HL-60 (cell line): ENCODE results near the gene ADGRL2.

Experiments
- DNase-seq, 2 experiments: peaks; one replicate each; pipeline ENCODE4 v3.0.0-alpha.2; 2010 to 2020; ENCODE audit warnings: low read depth in 1 of 2, low spot score in 1 of 2
- H3K27ac ChIP-seq: fragments of 250-450 bp; sonication (Bioruptor Pico); replicated peaks from 2 replicates; pipeline ENCODE4 v1.5.1; 2020; ENCODE audit warnings: mild to moderate bottlenecking, moderate library complexity
- H3K27me3 ChIP-seq: fragments of 250-450 bp; sonication (Bioruptor Pico); 2 replicates; pipeline ENCODE4 v1.5.1; 2021; ENCODE audit warnings: mild to moderate bottlenecking, moderate library complexity; ENCODE audit not compliant: insufficient read depth, poor library complexity, severe bottlenecking
- H3K4me3 ChIP-seq: replicated peaks from 2 replicates; pipeline ENCODE4 v1.5.1; 2011; ENCODE audit warnings: mild to moderate bottlenecking, control low read depth, low read length; ENCODE audit not compliant: insufficient read depth
- GABPA ChIP-seq: IDR thresholded peaks from 2 replicates; pipeline ENCODE4 v1.6.1; 2012; ENCODE audit warnings: low read depth
- POLR2AphosphoS5 ChIP-seq: IDR thresholded peaks from 2 replicates; pipeline ENCODE4 v1.6.1; 2012; ENCODE audit warnings: low read depth
- SPI1 ChIP-seq: IDR thresholded peaks from 2 replicates; pipeline ENCODE4 v1.6.1; 2012; ENCODE audit warnings: low read depth, mild to moderate bottlenecking, borderline replicate concordance
- TF ChIP-seq, protein P1 (sequence below): IDR thresholded peaks from 2 replicates; pipeline ENCODE4 v1.6.1; 2012; ENCODE audit warnings: low read depth; ENCODE audit not compliant: insufficient replicate concordance
- TF ChIP-seq, protein P2 (sequence below): IDR thresholded peaks from one replicate; pipeline ENCODE4 v1.5.1; 2011; ENCODE audit warnings: low read length, control low read depth, inconsistent platforms; ENCODE audit not compliant: insufficient read depth

Gene ADGRL2

GRCh38 chr1:81920245-81920740, 119.6 kb downstream of the ADGRL2 start:
- TF ChIP-seq, protein P1, sequence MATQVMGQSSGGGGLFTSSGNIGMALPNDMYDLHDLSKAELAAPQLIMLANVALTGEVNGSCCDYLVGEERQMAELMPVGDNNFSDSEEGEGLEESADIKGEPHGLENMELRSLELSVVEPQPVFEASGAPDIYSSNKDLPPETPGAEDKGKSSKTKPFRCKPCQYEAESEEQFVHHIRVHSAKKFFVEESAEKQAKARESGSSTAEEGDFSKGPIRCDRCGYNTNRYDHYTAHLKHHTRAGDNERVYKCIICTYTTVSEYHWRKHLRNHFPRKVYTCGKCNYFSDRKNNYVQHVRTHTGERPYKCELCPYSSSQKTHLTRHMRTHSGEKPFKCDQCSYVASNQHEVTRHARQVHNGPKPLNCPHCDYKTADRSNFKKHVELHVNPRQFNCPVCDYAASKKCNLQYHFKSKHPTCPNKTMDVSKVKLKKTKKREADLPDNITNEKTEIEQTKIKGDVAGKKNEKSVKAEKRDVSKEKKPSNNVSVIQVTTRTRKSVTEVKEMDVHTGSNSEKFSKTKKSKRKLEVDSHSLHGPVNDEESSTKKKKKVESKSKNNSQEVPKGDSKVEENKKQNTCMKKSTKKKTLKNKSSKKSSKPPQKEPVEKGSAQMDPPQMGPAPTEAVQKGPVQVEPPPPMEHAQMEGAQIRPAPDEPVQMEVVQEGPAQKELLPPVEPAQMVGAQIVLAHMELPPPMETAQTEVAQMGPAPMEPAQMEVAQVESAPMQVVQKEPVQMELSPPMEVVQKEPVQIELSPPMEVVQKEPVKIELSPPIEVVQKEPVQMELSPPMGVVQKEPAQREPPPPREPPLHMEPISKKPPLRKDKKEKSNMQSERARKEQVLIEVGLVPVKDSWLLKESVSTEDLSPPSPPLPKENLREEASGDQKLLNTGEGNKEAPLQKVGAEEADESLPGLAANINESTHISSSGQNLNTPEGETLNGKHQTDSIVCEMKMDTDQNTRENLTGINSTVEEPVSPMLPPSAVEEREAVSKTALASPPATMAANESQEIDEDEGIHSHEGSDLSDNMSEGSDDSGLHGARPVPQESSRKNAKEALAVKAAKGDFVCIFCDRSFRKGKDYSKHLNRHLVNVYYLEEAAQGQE = no peak
- TF ChIP-seq, protein P2, sequence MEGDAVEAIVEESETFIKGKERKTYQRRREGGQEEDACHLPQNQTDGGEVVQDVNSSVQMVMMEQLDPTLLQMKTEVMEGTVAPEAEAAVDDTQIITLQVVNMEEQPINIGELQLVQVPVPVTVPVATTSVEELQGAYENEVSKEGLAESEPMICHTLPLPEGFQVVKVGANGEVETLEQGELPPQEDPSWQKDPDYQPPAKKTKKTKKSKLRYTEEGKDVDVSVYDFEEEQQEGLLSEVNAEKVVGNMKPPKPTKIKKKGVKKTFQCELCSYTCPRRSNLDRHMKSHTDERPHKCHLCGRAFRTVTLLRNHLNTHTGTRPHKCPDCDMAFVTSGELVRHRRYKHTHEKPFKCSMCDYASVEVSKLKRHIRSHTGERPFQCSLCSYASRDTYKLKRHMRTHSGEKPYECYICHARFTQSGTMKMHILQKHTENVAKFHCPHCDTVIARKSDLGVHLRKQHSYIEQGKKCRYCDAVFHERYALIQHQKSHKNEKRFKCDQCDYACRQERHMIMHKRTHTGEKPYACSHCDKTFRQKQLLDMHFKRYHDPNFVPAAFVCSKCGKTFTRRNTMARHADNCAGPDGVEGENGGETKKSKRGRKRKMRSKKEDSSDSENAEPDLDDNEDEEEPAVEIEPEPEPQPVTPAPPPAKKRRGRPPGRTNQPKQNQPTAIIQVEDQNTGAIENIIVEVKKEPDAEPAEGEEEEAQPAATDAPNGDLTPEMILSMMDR = no peak
- TF ChIP-seq SPI1 = no peak
- no peak for TF ChIP-seq GABPA
- no peak for TF ChIP-seq POLR2AphosphoS5
- DNase-seq = no peak
- no peak overlapping the region for H3K4me3 ChIP-seq
- H3K27me3 ChIP-seq = no peaks in the 10 kb centered on the region
- no peak overlapping the region for H3K27ac ChIP-seq

DNA sequence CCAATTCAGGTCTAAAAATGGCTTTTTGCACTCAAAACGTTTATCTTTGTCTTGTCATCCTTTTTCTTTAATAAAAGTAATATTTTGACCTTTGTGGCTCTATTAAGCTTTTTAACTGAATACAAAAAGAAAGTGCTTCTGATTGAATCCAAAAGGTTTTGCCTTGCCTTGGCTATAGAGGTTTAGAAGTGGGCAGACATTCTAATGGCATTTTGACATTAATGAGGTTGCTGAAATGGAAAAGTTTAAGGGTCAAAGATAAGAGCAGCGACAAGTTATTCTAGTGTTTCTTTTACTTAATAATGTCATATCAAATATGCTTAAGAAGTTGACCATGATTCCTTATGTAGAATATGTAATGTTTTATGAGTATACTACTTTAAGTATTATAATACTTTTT, 120.2 kb downstream of the ADGRL2 start:
- no peak overlapping the region for H3K4me3 ChIP-seq
- TF ChIP-seq SPI1 (no peak), GABPA (no peak), POLR2AphosphoS5 (no peak)
- TF ChIP-seq, protein P2 = no peak
- TF ChIP-seq, protein P1 = no peak
- no peak for DNase-seq
- no peaks in the 10 kb centered on the region for H3K27me3 ChIP-seq
- no peak overlapping the region for H3K27ac ChIP-seq

- H3K27me3 ChIP-seq = no peaks in the 10 kb centered on the region
- TF ChIP-seq SPI1 (no peak), GABPA (no peak), POLR2AphosphoS5 (no peak)
- TF ChIP-seq, protein P2 = no peak
- TF ChIP-seq, protein P1 = no peak
- no peak overlapping the region for H3K27ac ChIP-seq
- no peak for DNase-seq
- no peak overlapping the region for H3K4me3 ChIP-seq
Observed at GRCh38 chr1:81921344-81921743, 120.6 kb downstream of the ADGRL2 start.
